Stimulated activated CD8-positive, alpha-beta memory T cell treated with anti-CD3 and anti-CD28 coated beads, Interleukin-2, amount 100 ng/mL, for 48 hours (primary cell): ENCODE measurements around the gene UAP1L1.
A peak's percentile ranks its signal among the peaks of the same experiment; 100 is the strongest.

ENCODE experiments used
- DNase-seq, 2 donors: peaks; one replicate each; pipeline ENCODE4 v3.0.0-alpha.2; 2020; ENCODE audit warnings: low read depth in 2 of 2

UAP1L1 gene

DNA sequence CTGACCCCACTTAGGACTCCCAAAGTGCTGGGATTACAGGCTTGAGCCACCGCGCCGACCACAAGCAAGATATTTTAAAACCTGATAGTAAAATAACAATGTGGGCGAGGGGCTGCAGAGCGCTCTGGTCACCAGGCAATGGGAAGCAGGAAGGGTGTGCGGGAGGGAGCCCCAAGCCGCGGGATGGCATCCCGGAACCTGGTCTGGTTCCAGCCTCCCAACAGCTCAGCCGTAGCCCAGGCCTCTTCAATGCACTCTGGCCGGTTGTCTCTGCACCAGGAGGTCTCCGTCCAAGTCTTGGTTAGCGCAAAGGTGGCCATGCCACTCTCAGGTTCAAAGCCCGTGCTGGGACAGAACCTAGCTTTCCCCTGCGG lies 694 bp upstream of the UAP1L1 start:
- no peak for DNase-seq

- peak in 1 of 2 donors; percentile 51 for DNase-seq
Observed at GRCh38 chr9:137077758-137078693, 709 bp downstream of the UAP1L1 start.

- no peak for DNase-seq
Observed at GRCh38 chr9:137078701-137079400, 1.5 kb downstream of the UAP1L1 start.

- no peak for DNase-seq
Observed at GRCh38 chr9:137079401-137079787, 2.1 kb downstream of the UAP1L1 start.

- no peak for DNase-seq
Observed at GRCh38 chr9:137080260-137081122, 3.2 kb downstream of the UAP1L1 start.

GRCh38 chr9:137082222-137082924 lies 5.1 kb downstream of the UAP1L1 start:
- DNase-seq: no peak

GRCh38 chr9:137082925-137083290 lies 5.6 kb downstream of the UAP1L1 start:
- DNase-seq: no peak

- DNase-seq: no peak
Observed at GRCh38 chr9:137083394-137084004, 6.2 kb downstream of the UAP1L1 start.

GRCh38 chr9:137084526-137084925 lies 7.2 kb downstream of the UAP1L1 start:
- no peak for DNase-seq

DNA sequence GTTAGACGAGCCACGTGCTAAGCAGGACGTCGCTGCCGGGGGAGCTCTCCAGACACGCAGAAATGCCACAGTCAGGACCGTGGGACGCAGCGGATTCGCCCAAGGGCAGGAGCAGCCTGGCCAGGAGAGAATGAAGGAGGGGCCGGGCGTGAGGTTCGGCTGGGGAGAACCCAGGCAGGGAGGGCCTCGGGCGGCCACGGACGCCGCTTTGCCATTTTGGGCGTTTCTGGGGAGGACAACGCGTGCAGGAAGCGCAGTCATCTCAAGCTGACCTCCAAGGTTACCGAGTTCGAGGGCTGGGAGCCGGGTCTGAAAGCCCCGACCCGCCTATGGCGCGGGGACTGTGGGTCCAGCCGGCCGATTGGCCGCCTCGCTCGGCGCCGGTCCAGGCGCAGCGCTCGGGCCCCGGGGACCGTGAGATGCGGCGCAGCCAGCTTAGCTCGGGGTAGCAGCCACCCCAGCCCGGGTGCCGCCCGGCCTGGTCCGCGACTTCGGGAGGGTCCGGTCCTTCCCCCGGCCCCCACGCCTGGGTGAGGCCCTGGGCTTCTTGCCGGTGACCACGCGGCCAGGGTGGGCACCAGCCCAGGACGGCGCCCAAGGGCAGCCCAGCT lies 8.7 kb downstream of the UAP1L1 start:
- peak in 1 of 2 donors; percentile 26 for DNase-seq

DNA sequence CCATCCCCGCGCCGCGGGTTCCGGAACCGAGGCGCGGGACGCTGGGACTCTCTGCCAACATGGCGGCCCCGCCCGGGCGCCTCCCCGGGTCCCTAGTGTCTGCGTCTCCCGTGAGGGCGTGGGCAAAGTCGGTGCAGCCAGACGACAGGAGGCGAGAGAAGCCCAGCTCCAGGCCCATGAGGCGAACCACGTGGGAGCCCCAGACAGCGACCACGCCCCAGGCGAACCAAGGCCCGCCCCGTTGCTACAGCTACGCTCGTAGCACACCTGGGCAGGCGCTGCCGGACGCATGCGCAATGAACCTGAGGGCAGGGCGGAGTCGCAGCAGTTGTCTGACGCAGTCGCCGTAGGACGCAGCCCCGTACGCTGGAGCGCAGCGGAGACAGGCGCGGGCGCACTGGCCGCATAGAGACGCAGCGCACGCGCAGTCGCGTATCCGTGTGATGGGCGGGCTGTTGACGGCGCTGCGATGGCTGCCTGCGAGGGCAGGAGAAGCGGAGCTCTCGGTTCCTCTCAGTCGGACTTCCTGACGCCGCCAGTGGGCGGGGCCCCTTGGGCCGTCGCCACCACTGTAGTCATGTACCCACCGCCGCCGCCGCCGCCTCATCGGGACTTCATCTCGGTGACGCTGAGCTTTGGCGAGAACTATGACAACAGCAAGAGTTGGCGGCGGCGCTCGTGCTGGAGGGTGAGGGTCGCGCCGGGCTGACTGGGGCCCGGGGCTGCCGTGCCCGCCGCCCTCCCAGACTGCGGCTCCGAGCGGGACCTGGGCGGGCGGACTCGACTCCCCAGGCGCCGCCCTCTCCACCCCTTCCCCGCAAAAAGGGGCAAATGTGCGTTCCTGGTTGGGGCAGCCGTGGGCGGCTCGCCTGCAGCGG lies 9.5 kb downstream of the UAP1L1 start, which contains the start of gene MAN1B1:
MAN1B1 (plus strand) TSS at position 455 of the 878 bp plus-strand sequence; CDS start at position 470, 15 bp downstream.
- peak; percentile 100 for DNase-seq

GRCh38 chr9:137087409-137087925 lies 10.2 kb downstream of the UAP1L1 start:
- DNase-seq: no peak

DNA sequence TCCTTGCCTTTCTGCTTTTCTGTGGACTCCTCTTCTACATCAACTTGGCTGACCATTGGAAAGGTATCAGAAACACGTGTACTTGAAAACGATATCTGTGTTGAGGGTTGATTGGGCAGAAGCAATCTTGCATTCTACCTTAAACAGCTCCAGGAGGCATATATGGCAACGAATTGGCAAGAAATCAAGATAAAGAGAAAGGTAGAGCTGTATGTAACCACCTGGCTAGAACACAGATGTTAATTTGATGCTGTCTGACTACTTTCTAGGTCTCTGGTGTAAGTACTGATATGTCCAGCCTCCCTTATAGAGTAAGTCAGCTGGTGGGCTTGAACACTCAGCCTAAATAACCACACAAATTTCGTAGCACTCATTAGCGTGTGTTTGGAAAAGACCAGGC lies 10.8 kb downstream of the UAP1L1 start:
- no peak for DNase-seq

DNA sequence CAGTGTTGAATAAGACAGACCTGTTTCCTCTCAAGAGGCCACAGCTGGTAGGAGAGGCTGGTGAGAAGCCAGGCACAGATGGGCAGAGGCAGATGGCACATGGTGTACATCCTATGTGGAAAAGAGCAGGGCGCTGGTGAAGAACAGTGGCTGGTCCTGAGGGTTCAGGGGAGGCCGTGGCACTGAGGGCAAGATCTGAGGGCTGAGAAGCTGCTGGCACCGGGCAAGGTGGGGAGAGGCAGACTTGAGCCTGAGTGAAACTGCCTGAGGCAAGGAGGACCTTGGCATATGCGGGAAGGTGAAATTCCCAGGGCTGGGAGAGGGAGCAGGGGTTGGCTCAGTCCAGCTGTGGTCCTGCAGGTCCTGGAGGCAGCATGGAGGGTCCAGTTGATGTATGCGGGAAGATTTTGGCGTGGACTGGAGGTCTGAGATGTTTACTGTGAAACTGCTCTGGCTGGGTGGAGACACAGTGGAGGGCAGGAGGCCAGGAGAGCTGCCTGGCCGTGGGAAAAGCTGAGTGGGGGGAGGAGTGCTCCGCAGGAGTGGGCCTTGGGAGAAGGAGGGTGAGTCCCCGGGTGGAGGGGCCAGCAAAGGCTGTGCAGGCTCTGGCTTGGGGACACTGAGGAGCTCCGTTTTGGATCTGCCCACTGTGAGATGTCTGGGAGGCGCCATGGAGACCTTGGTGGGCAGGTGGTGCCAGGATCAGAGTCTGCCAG lies 12.1 kb downstream of the UAP1L1 start:
- no peak for DNase-seq

DNA sequence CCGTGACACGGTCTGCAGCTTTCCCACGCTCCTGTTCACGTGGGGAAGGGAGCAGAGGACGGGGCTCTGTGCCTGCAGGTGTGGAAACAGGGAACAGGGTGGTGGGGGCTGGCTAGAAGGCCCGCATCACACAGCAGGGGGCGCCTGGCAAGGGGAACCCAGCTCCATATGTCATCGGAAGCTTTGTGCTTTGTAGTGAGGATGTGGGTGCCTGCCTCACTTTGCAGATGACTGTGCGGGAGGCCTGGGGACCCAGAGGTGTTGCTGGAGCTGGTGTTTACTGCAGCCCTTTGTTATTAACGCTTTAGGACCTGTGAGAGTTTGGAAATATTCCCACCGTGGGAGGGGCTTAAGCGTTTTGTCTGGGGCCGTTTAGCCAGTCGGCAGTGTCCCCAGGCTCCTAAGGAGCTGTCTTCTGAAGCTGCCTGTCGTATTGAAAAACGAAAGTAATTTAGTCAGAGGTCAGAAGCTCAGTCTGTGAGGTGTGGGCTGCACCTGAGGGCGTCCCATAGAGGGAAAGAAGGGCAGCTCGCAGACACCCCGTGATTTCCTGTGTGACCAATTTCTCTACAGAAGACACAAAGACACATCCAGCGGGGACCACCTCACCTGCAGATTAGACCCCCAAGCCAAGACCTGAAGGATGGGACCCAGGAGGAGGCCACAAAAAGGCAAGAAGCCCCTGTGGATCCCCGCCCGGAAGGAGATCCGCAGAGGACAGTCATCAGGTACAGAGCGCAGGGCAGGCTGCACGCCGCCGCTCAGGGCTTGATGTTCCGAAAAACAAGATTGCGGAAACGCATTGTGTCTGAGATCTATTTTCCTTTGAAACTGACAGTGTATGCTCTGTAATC lies 18.6 kb downstream of the UAP1L1 start:
- DNase-seq: peak; percentile 75 to 79

GRCh38 chr9:137096785-137097546 lies 19.6 kb downstream of the UAP1L1 start:
- DNase-seq: no peak
